ENCODE results near the gene DNAH7. TPM values are rescaled to one million over a fixed set of nuclear protein-coding genes. Genes with fewer than 3 reads are reported as not detected.

DNAH7 gene
- total and polyA plus RNA-seq, 2 experiments from 2014 or later, result 0.35 to 1.1 TPM

GRCh38 chr2:195959341-195959740 lies 109.3 kb downstream of the DNAH7 start (continued):
- no peak for TF ChIP-seq ZNF462 (CRISPR knock-in tag; IDR thresholded peaks at IDR 0.05)
- no peak for TF ChIP-seq POLR2AphosphoS5 (IDR thresholded peaks at IDR 0.05; ENCODE audit: low read depth)
- TF ChIP-seq EZH2 (IDR thresholded peaks at IDR 0.05; ENCODE audit: low read depth, unreplicated experiment), result no peak
- TF ChIP-seq ZNF114 (CRISPR knock-in tag; IDR thresholded peaks at IDR 0.05), result no peak
- no peak for TF ChIP-seq EZH2phosphoT487 (IDR thresholded peaks at IDR 0.05; ENCODE audit: unreplicated experiment)

GRCh38 chr2:195956725-195957124 lies 111.9 kb downstream of the DNAH7 start:
- H3K36me3 ChIP-seq (ENCODE audit: insufficient read depth), result no peaks in the 10 kb centered on the region
- H3K4me3 ChIP-seq, result no peak overlapping the region
- no peaks in the 10 kb centered on the region for H3K79me2 ChIP-seq (replicated peaks; ENCODE audit: insufficient read depth)
- H3F3A ChIP-seq (replicated peaks; ENCODE audit: low read depth), result no peaks in the 10 kb centered on the region
- H3K27me3 Mint-ChIP-seq (ENCODE audit: insufficient read depth, low read depth, poor library complexity), result no peaks in the 10 kb centered on the region
- no peaks in the 10 kb centered on the region for H4K20me1 ChIP-seq (replicated peaks; ENCODE audit: insufficient read depth)
- no peak overlapping the region for H3K4me3 Mint-ChIP-seq
- H3K9me3 Mint-ChIP-seq, result peaks cover 8% of the 10 kb centered on the region; the same call in 1 of the 3 replicates
- DNase-seq (ENCODE audit: low spot score) (no peak), ATAC-seq (no peak)
- H3K4me2 ChIP-seq, result no peak overlapping the region
- no peaks in the 10 kb centered on the region for H3K9me2 ChIP-seq (ENCODE audit: insufficient read depth)
- no peak overlapping the region for H3K27ac Mint-ChIP-seq
- H3K4me1 Mint-ChIP-seq, result no peaks in the 10 kb centered on the region
- H3K36me3 Mint-ChIP-seq (ENCODE audit: low read depth), result no peaks in the 10 kb centered on the region; the same call in 2 of the 3 replicates
- H2AFZ ChIP-seq, result no peak overlapping the region
- H3K27ac ChIP-seq (ENCODE audit: low read depth), result no peak overlapping the region
- no peaks in the 10 kb centered on the region for H3K27me3 ChIP-seq (ENCODE audit: insufficient read depth)
- H3K4me1 ChIP-seq (ENCODE audit: insufficient read depth), result no peaks in the 10 kb centered on the region
- TF ChIP-seq EZH2phosphoT487 (IDR thresholded peaks at IDR 0.05; ENCODE audit: unreplicated experiment), result no peak
- no peak for TF ChIP-seq ETS1 (IDR thresholded peaks at IDR 0.05)
- no peak for TF ChIP-seq ZNF114 (CRISPR knock-in tag; IDR thresholded peaks at IDR 0.05)
- no peak for TF ChIP-seq NANOG (IDR thresholded peaks at IDR 0.05; ENCODE audit: borderline replicate concordance)
- TF ChIP-seq POLR2AphosphoS5 (IDR thresholded peaks at IDR 0.05; ENCODE audit: low read depth), result no peak
- no peak for TF ChIP-seq ZNF331 (CRISPR knock-in tag; IDR thresholded peaks at IDR 0.05; ENCODE audit: low read depth)
- no peak for TF ChIP-seq EZH2 (IDR thresholded peaks at IDR 0.05; ENCODE audit: low read depth, unreplicated experiment)
- no peak for TF ChIP-seq JUNB (IDR thresholded peaks at IDR 0.05; ENCODE audit: unreplicated experiment)
- no peak for TF ChIP-seq ZNF462 (CRISPR knock-in tag; IDR thresholded peaks at IDR 0.05)
